T1000 (cell line): ENCODE results near the gene FAM168B.

Source experiments
- DNase-seq: peaks from one replicate; lab custom pipeline; 2025; ENCODE audit warnings: mixed read lengths; lab: John Stamatoyannopoulos, UW

The FAM168B gene

DNA sequence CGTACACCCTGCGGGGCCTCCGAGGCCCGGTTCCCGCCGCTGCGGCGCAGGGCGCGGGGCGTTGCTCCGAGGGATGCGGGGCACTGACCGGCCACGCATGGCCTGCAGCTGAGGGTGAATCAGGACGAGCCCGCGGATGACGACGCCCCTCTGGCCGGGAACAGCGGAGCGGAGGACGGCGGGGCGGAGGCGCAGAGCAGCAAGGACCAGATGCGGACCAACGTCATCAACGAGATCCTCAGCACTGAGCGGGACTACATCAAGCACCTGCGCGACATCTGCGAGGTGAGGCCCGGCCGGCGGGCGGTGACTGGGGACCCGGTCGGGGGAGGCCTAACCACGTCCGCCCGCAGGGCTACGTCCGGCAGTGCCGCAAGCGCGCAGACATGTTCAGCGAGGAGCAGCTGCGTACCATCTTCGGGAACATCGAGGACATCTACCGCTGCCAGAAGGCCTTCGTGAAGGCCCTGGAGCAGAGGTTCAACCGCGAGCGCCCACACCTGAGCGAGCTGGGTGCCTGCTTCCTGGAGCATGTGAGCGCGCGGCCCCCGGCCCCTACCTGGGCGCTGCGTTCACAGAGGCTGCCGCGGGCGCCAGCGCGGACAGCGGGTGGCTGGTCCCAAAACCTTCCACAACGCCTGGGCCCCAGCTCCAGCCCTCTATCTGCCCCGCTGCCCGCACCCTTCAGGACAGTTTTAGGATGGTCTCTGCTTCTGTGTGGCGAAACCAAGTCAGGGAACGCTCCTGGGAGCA, 53.2 kb downstream of the FAM168B start:
- no peak for DNase-seq

DNA sequence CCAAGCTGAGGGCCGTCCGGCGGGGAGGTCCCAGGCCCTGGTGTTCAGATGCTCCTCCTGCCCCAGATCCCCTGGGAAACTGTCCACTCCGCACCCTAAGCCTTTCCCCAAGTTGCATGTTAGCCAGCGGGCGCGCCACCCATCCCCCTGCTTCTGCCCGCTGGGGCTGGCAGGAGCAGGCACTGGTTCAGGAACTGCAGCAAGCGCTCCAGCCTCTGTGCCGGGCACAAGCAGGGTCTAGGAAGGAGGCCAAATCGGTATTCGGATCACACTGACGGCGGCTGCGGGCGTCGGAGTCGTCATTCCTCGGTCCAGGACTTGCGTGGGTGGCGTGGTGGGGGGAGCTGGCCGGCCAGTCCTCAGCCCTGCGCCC, 53.7 kb downstream of the FAM168B start:
- DNase-seq, result no peak

DNA sequence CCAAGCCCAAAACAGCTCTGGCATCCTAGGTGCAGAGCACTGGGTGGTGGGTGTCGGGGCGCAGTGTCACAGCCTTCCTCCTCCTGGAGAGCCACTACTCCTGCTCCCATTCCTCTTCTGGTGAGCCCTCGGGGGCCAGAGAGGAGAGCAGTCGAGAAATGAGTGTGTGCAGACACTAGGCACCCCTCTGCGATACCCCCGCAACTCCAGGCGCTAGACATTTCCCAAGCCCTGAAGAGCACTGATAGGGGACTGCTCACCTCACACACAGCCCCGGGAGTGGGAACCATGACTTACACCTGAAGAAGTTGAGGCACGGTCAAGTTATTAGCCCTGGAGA, 54.2 kb downstream of the FAM168B start:
- no peak for DNase-seq

DNA sequence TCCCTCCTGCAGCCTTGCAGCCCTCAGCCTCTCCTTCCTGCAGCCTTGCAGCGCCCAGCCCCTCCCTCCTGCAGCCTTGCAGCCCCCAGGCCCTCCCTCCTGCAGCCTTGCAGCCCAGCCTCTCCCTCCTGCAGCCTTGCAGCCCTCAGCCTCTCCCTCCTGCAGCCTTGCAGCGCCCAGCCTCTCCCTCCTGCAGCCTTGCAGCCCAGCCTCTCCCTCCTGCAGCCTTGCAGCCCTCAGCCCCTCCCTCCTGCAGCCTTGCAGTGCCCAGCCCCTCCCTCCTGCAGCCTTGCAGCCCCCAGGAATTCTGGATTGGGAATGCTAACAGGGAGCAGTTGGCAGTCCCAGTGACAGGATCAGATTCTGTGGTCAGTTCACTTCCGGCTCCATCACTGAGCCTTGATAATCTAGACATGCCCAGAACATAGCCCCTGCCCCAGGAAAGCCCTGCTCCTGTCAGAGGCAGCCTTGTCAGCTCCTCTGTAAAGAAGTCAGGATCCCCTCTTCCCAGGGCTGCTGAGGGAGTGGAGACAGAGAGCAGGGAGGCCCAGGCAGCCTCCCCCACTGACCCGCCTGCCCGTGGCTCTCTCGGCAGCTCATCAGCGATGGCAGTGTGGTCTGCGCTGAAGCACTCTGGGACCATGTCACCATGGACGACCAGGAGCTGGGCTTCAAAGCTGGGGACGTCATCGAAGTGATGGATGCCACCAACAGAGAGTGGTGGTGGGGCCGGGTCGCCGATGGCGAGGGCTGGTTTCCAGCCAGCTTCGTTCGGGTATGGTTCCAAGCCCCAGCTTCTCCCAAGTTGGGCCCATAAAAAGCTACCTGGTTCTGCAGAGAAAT, 54.8 kb downstream of the FAM168B start:
- no peak for DNase-seq

DNA sequence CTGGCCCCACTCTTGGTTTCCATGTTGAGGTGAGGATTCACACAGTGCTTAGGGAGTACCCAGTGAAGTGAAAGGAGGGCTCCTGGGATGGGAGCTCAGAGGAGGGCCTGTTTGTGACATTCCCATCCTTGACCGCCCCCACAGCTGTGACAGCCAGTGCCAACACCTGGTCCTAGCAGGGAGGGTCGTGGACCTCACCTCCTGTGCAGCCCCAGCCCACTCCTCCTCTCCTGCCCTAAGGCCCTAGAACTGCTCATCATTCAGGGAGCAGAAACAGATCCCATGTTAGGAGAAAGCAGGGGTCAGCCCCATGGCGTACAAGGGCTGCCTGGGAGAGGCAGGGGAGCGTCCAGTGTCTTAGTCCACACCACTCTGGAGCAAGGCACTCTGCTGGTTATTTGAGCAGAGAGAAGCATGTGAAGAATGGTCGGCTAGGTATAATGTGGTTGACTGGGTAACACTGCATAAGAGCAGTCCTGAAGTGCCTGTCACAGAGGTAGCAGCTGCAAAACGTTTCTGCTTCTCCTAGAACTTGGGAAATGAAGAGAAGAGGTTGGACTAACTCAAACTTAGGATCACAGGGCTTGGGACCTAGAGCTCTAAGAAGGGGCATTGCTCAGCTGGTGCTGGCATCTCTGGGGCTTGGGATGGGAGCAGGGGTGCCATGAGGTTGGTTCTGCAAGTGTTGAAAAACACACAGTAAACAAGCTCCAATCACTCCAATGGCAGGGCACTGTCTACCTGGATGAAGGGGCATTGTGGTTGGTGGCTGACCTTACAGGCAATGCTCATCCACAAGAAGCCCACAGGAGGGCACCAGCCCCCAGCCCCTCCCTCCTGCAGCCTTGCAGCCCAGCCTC, 55.6 kb downstream of the FAM168B start:
- DNase-seq, result no peak

DNA sequence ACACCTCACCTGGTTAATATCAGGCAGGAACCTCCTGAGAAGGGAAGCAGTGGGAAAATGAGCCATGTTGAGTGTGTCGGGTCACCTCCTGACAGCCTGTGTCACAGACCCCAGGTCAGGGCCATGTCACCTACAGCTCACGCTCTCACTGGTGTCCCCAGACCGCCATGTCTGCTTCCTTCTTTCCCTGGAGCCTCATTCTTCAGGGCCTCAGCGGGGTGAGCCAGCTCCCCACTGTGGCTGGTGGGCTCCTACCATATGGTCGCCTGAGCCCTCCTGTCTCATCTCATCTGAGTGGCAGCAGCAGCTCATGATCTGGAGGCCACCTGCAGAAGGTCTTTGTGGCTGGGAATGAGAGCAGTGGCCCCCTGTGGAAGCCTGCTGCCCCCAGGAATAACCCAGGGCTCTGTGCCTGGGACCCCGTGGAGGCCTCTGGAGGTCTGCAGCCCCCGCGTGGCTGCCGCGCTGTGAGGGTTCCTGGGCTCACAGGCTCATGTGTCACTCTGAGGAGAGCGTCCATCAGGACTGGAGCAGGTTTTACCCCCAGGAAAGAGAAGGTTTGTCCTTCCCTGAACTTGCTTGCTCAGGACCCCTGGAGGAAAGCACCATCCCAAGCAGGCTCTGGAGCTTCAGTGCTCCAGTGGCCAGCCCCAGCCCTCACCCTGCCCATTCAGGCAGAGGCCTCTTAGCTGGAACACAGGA, 56.4 kb downstream of the FAM168B start:
- no peak for DNase-seq

DNA sequence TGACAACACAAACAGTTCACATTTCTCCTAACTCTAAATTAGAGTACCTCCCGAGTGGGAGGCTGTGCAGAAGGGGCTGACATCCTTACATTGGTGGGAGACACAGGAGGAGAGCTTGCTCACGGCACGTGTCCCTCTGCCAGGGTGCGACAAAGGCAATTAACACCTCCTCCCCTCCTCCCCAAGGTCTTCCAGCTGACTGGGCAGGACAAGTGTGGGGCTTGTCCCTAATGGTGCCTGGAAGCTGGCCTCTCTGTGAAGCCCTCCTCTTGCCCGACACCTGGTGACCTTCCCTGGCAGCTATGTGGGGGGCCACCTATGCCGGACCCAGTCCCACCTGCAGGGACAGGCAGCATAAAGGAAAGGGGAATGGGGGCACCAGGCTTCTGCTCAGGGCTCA, 57.0 kb downstream of the FAM168B start:
- no peak for DNase-seq

DNA sequence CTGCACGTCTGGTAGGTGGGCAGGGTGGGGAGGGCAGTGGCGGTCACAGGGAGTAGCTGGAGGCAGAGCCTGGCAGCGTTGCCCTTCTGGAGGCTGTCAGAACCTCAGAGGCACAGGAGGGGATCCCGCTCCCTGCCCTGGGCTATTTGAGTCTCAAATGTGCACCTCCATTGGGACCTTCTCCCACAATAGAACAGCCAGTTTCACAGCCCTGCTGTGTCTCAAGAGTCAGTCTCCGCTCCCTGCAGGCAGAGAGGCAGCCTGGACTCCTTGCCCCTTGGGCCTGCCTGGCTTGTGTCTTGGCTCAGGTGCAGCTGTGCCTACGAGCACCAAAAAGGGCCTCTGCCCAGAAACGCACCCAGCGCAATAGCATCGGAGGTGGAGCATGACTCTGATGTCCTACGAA, 57.4 kb downstream of the FAM168B start:
- DNase-seq, result no peak

DNA sequence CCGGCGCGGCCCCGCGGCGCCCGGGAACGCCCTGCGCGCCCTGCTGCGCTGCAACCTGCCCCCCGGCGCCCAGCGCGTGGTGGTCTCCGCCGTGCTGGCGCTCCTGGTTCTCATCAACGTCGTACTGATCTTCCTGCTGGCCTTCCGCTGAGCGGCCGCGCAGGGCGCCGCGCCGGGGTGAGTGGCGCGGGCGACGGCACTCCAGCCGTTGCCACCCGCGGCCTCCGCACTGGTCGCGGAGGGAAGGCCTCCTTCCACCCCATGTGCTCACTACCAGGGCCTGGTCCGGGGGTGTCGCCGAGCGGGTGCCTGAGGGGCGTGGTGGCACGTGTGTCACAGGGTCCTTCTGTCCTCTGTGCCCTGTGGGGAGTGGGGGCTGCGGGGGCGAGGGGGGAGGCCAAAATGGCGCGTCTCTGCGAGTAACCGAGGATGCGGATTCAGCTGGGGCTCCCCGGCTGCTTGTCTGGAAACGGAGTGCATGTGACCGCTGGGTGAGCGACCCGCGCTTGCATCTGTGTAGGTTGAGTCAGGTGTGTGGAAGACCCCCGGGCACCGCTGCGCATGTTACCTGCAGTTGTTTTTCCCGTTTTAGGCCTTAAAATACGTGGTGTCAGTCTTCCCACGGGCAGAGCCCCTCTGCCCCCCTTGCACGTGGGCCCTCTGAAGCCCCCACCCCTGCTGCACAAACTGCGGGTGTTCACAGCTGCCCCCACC, 58.0 kb downstream of the FAM168B start:
- DNase-seq, result no peak

DNA sequence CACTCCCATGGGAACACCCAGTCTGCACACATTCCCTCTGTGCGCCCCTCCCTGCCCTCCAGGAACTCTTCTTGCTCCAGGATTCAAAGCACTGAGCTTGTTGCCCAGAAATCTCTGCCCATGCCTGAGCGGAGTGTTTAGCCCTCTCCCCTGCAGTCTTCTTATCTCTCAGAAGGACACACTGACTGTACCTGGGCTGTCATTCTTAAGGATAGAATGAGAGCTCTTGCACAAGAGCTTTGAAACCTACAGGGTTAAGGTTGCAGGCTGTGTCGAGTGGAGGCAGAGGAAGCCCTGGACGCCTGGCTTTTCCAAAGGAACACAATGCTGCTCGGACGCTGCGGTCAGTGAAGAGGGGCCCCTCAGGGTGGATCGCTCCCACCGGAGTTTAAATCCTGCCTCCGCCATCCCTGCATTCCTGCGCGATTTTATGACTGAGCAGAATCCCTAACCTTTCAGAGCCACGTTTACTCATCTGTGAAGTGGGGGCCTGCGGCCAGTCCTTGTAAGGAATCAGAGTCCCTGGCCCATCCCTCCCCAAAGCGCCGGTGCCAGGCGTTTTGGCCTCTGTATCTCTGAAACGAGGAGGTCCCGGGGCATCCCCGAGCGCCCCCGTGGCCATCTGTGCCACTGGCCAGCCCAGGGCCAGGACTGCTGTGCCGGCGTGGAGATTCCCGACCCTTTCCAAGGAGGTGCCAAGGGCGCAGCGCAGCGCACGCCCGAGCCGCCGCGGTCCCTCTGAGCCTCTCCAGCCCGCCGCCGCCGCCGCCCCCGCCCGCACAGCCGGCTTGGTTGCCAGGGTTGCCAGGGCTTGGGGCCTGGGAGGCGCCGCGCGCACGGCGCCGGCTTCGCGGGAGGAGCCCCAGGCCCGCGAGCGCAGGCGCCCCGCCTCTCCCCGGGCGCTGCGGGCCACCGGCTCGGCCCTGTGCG, 58.9 kb downstream of the FAM168B start:
- no peak for DNase-seq

DNA sequence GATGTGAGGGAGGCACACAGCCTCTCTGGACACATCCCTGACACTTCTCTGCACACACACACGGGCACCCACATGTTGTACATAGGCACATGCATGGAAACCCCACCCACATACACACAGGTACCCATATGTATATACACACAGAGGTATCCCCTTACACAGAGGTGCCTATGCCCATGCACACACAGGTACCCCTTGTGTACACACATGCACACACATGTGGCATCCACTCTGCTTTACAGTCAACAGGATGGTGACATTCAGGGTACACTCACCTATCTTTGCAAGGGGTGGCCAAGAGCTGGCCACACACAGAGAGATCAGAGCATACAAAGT, 59.5 kb downstream of the FAM168B start:
- DNase-seq, result no peak

DNA sequence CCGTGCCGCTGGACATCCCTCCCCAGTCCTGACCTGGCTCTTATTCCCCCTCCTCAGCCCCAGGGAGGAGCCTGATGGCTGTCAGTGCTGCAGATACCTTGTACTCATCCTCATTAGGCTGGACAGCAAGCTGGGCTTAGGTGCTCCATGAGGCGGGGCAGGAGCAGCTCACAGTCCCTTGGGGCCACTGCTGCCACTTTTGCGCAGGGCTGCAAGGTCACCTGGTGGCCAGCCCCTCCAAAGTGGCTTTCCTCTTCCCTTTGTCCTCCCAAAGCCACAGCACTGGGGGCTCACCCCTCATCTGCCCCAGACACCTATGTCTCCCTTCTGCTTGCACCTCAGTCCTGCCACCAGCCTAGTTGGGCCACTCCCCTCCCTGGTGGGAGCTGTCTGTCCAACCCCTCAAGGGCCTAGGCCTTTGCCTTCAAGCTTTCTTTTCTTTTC, 60.8 kb downstream of the FAM168B start:
- no peak for DNase-seq

DNA sequence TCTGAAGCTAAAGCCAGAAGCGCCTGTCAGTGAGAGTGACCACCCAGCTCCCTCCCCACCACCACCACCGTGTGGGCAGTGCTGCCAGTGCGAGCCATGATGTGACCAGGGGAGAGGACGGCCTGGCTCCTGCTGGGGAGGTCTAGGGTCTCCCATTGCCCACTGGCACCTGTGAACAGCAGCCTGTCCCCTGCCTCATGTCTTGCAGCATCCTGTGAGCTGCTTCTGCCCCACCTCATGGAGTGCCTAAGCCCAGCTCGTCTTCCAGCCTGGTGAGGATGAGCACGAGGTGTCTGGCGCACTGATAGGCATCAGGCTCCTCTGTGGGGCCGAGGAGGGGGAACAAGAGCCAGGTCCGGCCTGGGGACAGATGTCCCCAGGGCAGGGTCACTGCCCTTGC, 61.4 kb downstream of the FAM168B start:
- DNase-seq, result no peak

DNA sequence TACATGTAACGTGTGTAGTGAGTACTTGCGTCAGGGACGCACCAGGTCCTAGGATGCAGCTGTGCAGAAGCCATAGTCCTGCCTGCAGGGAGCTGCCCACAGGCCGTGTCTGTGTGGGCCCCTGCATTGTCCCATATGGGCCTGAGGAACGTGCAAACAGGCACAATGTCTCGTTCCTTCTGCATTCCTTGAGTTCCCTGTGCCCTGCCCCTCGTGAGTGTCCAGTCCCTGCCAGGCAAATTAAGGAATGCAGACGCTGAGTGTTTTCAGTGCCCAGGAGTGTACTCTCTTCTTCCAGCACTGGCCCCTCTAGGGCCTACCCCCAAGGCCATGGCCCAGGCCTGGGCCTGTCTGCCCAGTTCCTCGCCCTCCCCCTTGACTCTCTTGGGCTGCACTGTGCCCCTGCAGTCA, 61.8 kb downstream of the FAM168B start:
- no peak for DNase-seq

DNA sequence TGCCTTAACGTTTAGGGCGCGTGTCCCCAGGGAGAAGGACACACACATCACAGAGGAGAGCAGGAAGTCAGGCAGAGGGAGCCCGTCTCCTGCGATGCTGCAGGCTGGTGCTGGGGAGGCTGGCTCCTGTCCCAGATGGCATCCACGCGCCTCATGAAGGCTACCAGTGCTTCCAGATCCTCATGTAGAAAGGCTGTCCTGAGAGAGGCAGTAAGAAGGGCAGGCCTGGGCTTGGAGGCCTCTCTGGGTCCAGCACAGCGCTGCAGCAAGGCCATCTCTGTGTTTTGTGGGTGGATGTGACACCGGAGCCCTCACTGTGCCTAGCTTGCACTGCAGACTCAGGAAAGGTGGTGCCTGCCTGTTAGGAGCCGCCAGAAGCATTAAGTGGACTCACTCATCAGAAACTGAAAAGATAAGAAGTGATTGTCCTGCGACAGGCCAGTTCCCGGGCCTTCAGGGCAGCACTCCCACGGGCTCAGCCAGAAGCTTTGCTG, 62.7 kb downstream of the FAM168B start:
- no peak for DNase-seq

DNA sequence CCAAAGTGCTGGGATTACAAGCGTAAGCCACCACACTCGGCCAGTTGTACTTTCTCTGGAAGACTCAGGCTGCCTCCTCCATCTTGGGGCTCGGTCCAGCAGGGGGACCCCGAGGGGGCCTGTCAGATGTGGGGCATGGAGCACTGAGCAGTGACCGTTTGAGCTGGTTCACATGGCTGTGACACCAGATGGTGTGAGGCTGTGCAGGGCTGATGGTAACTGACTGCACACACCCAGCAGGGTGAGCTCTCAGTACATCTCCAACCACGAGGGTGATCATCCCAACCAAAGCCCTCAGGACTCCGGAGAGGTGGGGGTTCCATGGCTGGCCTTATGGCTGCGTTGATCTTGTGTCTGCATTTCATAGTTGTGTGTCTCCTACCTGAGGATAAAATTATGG, 63.4 kb downstream of the FAM168B start:
- DNase-seq, result no peak

DNA sequence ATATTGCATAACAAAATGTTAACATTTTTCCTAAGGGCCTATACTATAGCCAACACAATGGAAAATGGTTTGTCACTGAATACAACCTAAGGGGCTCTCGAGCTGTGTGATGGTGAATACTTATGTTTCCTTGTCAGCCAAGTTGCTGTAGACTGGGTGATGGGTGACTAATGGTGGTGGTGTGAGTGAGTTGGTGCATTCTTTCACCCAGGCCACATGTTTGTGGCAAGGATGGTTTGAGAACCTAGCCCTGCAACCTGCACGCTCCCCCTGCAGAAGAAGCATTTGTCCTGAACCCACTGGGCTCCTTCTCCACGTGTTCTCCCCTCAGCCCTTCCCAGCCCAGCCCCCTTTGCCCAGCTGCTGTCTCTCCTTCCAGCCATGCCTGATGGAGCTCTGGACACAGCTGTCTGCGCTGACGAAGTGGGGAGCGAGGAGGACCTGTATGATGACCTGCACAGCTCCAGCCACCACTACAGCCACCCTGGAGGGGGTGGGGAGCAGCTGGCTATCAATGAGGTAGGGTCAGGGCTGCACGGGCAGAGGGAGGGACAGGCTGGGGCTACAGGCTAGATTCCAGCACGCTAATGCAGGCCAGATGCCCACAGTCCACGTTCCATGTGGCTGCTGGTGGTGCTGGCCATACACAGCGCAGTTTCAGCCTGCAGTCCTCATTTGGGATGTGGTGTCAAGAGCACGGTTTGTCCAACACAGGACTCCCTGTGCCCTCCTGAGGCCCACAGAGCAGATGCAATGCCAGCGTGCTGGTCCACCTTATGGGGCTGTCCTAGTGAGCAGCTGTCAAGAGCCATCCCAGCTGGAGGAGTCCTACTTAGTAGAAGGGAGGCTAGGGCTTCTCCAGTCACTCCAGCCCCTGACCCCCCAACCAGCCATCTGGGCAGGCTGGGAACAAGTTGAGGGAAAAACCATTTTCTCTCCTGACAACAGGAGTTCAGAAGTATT, 65.4 kb downstream of the FAM168B start:
- no peak for DNase-seq

DNA sequence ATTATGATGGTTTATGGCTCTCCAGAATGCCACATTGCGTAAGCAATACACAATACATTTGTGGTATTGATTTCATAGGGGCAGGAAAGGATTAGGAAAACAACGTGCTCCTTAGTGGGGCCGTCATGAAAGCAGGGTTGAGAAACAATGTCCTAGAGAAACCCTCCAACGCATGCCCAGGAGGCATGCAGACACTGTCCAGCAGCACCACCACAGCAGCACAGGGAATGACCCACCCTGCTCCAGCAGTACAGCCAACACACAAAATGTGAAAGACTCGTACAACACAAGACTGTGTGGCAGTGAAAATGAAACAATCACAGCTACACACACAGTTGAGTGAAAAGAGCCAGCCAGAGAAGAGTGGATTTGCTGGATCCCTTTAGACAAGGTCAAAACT, 66.3 kb downstream of the FAM168B start:
- DNase-seq, result no peak

DNA sequence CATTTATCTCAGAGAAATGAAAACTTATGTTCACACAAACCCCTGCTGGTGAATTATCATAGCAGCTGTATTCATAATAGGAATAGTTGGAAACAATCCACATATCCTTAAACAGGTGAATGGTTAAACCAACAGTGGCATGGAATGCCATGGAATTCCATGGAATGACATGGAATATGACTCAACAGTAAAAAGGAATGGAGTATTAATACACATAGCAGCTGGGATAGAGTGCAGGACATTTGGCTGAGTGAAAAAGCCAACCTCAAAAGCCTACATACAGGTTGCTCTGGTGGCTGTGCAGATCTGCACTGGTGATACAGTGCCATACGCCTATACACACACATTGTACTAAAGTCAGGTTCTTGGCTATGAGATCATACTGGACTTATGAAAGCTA, 69.5 kb downstream of the FAM168B start:
- DNase-seq, result no peak
